Measurements from ENCODE around the gene ZNF160. TPM values are rescaled to one million over a fixed set of nuclear protein-coding genes. Genes with fewer than 3 reads are reported as not detected.

ZNF160 gene
- polyA plus RNA-seq (2011; rRNA removed) = 9.0 and 11.5 TPM in 2 replicates
- polyA minus RNA-seq (2011; rRNA and poly(A)+ RNA removed) = 18.5 and 22.0 TPM in 2 replicates

GRCh38 chr19:53103234-53104203 is at the start of gene ZNF160:
Gene ZNF160, minus strand, starts transcription at chr19:53103422. Its CDS starts 17,146 bp downstream, at chr19:53086276.
- ChIA-PET CTCF (no interaction called here), POLR2A (no interaction called here)
- peak within 1 kb of the TSS; percentile 94 for H3K4me3 ChIP-seq (ENCODE audit: low read depth, low read length)
- TF ChIP-seq CTCF (IDR thresholded peaks at IDR 0.05; ENCODE audit: insufficient read depth, low read depth, low read length) = no peak
- no peaks in the 10 kb centered on the region for H3K27me3 ChIP-seq (ENCODE audit: control insufficient read depth, insufficient read depth, low read length)
- peak; percentile 82 for DNase-seq (ENCODE audit: low read depth)
- H3K36me3 ChIP-seq (ENCODE audit: control insufficient read depth, insufficient read depth, low read length) = peaks cover 3% of the 10 kb centered on the region; the same call in 1 of the 2 replicates

GRCh38 chr19:53147645-53148044 is 44.4 kb upstream of the ZNF160 start:
- H3K27me3 ChIP-seq (ENCODE audit: control insufficient read depth, insufficient read depth, low read length) = no peaks in the 10 kb centered on the region
- CTCF ChIA-PET = no interaction called here
- DNase-seq (ENCODE audit: low read depth) = no peak
- H3K4me3 ChIP-seq (ENCODE audit: low read depth, low read length) = no peak overlapping the region
- no peak for TF ChIP-seq CTCF (IDR thresholded peaks at IDR 0.05; ENCODE audit: insufficient read depth, low read depth, low read length)
- peaks cover 2% of the 10 kb centered on the region for H3K36me3 ChIP-seq (ENCODE audit: control insufficient read depth, insufficient read depth, low read length)
- POLR2A ChIA-PET = no interaction called here

GRCh38 chr19:53140351-53140750 is 37.1 kb upstream of the ZNF160 start:
- POLR2A ChIA-PET = no interaction called here
- DNase-seq (ENCODE audit: low read depth) = no peak

GRCh38 chr19:53136432-53136831 is 33.2 kb upstream of the ZNF160 start:
- ChIA-PET CTCF (no interaction called here), POLR2A (no interaction called here)
- Histone ChIP-seq H3K36me3 (ENCODE audit: control insufficient read depth, insufficient read depth, low read length) (no peaks in the 10 kb centered on the region), H3K4me3 (ENCODE audit: low read depth, low read length) (no peak overlapping the region), H3K27me3 (ENCODE audit: control insufficient read depth, insufficient read depth, low read length) (no peaks in the 10 kb centered on the region)
- TF ChIP-seq CTCF (IDR thresholded peaks at IDR 0.05; ENCODE audit: insufficient read depth, low read depth, low read length) = no peak
- DNase-seq (ENCODE audit: low read depth) = no peak

More at GRCh38 chr19:53140351-53140750, 37.1 kb upstream of the ZNF160 start:
- CTCF ChIA-PET = interaction anchor here (1.2 kb wide), 1 partner anchor 11 kb away, joined by 4 read pairs; no protein-coding TSS in a partner anchor
- Histone ChIP-seq H3K4me3 (ENCODE audit: low read depth, low read length) (no peak overlapping the region), H3K36me3 (ENCODE audit: control insufficient read depth, insufficient read depth, low read length) (peaks cover 1% of the 10 kb centered on the region), H3K27me3 (ENCODE audit: control insufficient read depth, insufficient read depth, low read length) (no peaks in the 10 kb centered on the region)
- TF ChIP-seq CTCF (IDR thresholded peaks at IDR 0.05; ENCODE audit: insufficient read depth, low read depth, low read length) = no peak

- no peaks in the 10 kb centered on the region for H3K36me3 ChIP-seq (ENCODE audit: control insufficient read depth, insufficient read depth, low read length)
- DNase-seq (ENCODE audit: low read depth) = peak; percentile 9
- POLR2A ChIA-PET = no interaction called here
- TF ChIP-seq CTCF (IDR thresholded peaks at IDR 0.05; ENCODE audit: insufficient read depth, low read depth, low read length) = no peak
- H3K4me3 ChIP-seq (ENCODE audit: low read depth, low read length) = peak within 1 kb of the TSS; percentile 63
- CTCF ChIA-PET = no interaction called here
- H3K27me3 ChIP-seq (ENCODE audit: control insufficient read depth, insufficient read depth, low read length) = no peaks in the 10 kb centered on the region
Observed at GRCh38 chr19:53132141-53132991, 29.1 kb upstream of the ZNF160 start, which contains the start of gene ZNF415. Gene ZNF415, minus strand, starts transcription at chr19:53132910. Its CDS starts 10,234 bp downstream, at chr19:53122676.
